A549 treated with DMSO at 1 μM for 4 hours (cell line): ENCODE data around the gene CD36. TPM values are rescaled to one million over a fixed set of nuclear protein-coding genes. Genes with fewer than 3 reads are reported as not detected.

Source experiments
- total RNA-seq: library from RNA; stranded (reverse); fragments of 200-300 nt; extraction: Qiagen RNA extraction; gene quantifications from 5 replicates; pipeline ENCODE4 v1.2.3, GENCODE V29; 2022; ENCODE audit warnings: low read depth

CD36 gene
- 0.07 to 0.21 TPM (median 0.09 TPM) in 4 of 5 replicates, not detected in the other for total RNA-seq

DNA sequence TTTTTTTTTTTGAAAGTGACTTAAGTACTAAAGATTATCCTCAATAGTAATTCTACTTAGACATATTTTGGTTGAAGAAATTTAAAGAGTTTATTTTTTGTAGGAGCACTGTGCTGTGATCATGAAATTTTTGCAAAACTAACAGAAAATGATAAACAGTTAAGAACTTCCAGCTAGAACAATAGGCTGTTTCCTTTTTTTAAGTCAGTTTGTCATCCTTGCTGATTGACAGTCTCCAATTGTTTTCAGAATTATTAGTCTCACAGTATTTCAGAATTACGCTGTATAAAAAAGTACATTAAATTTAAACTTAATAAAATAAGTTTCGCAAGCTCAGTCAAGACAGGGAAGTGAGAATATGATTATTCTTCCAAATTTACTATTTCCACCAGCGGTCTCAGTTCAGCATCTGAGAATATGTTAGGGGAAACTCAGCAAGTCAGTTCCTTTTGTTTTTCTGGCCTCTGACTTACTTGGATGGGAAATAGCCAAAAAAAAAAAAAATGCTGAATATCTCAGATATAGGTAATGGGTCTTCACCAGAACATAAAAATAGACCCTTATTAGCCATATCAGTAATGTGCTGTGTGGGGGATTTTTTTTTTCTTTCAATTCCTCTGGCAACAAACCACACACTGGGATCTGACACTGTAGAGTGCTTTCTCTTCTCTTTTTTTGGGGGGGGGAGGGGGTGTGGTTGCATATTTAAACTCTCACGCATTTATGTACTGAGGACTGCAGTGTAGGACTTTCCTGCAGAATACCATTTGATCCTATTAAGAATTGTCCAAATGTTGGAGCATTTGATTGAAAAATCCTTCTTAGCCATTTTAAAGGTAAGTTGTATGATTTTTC is at the start of gene CD36:
Gene CD36 (plus strand): TSS at position 732 of the 855 bp plus-strand sequence. CDS start 8,099 bp downstream, outside the sequence.

Other genes starting within 250 kb of the CD36 start
- gene GNAT3, start 126.6 kb upstream of the CD36 start, total RNA-seq: not detected in 5 replicates